GM18508 (cell line): ENCODE data around the gene MET.
A peak's percentile ranks its signal among the peaks of the same experiment; 100 is the strongest.
"Not testable (repeated sequence)": the region's sequence is repeated elsewhere in the genome, so short reads cannot be mapped to it uniquely, and the experiment has no call there.

ENCODE experiments used
- ATAC-seq: cut with Tn5 transposase; IDR thresholded peaks from one replicate; pipeline ENCODE4 v1.9.1; 2021; ENCODE audit warnings: moderate number of reproducible peaks; ENCODE audit not compliant: insufficient read depth, unreplicated experiment

The MET gene

GRCh38 chr7:116671681-116672595 is at the start of gene MET:
MET (plus strand) TSS chr7:116672196; CDS start chr7:116699085, 26,889 bp downstream.
- peak; percentile 83 for ATAC-seq

DNA sequence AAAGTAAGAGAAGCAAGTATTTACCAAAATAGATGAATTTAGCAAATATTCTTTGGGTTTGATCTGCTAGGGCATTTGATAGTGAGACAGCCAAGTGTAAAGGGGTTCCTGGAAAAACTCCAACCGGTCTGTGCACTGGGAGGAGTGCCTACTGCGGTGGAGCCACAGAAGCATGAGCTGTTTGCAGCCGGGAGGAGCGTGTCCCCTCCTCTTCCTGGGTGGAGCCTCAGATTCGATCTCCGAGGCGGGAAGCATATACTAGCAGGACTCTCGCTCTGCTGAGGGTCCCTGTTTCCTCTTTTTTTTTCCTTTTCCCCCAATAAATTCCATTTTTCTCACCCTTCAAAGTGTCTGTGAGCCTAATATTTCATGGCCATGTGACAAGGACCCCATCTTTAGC is 45.1 kb upstream of the MET start:
- no peak for ATAC-seq

GRCh38 chr7:116629051-116629463 is 42.9 kb upstream of the MET start:
- no peak for ATAC-seq

DNA sequence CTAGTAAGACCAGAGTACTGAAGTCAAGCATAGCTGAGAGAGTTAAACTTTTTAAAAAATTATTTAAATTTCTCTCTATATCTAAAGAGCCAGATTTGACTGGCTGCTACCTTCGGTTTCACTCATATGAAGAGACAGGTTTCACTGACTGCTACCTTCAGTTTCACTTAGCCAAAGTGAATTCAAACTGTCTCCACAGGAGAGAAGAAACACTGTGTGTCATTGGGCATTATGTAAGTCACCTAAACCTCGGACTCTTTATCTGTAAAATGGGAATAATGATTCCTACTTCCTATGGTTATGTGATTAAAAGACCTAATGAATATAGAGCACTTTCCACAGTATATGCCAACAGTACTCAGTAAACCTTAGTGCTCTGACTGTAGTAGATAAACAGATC is 41.6 kb upstream of the MET start:
- peak; percentile 84 for ATAC-seq

DNA sequence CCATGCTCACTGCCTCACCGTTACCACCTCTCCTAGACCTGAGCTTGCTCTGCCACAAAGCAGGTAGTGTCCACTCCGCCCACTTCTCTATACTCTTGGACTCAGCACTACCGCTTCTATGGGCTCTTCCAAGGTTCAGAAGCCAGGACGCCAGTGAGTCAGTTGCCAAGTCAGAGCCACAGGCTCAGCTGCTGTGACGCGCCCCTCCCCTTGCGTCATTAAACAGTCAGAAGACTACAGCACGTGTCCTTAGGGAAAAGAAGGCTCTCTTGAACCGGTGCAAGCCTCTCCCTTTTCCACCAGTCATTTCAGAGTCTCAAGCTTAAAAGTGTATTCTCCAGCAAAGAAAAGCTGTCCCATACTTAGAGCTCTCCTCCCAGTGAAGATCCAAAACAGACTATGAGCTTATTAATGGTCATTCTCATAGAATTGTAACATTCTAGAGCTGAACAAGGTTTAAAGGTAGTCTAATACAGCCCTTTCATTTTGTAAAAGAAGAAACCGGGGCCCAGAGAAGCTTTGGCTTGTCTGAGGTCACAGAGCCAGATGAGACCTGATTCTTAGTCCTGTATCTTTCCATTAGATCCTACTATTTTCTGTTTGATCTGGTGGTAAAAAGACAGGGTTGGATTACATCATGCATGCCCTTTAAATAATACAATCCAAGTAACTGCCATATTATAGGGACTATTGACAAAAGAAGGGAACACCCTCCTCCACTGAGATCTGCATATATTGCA is 40.9 kb upstream of the MET start:
- no peak for ATAC-seq

GRCh38 chr7:116631676-116632075 is 40.3 kb upstream of the MET start:
- no peak for ATAC-seq

DNA sequence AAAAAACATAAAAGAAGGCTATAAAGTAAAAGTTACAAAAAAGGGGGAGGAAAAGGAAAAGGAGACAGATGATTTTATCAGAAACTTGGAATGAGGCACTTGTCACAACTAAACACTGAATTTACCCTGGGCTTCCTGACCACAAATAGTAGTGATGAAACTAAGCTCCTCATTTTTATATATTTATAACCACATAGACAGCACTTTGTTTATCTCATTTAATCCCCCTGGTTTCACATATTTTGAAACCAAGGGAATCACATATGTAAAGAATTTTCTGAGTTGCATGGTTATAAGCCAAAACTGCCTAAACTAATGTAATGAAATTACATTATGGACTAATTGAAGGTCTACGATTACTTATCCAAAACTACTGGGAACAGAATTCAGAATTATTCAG is 39.6 kb upstream of the MET start:
- ATAC-seq, result no peak

- ATAC-seq, result peak; percentile 40
Measured at GRCh38 chr7:116633131-116633988, 38.6 kb upstream of the MET start.

GRCh38 chr7:116636997-116637396 is 35.0 kb upstream of the MET start:
- ATAC-seq, result no peak

GRCh38 chr7:116638592-116638991 is 33.4 kb upstream of the MET start:
- not testable (repeated sequence) for ATAC-seq

DNA sequence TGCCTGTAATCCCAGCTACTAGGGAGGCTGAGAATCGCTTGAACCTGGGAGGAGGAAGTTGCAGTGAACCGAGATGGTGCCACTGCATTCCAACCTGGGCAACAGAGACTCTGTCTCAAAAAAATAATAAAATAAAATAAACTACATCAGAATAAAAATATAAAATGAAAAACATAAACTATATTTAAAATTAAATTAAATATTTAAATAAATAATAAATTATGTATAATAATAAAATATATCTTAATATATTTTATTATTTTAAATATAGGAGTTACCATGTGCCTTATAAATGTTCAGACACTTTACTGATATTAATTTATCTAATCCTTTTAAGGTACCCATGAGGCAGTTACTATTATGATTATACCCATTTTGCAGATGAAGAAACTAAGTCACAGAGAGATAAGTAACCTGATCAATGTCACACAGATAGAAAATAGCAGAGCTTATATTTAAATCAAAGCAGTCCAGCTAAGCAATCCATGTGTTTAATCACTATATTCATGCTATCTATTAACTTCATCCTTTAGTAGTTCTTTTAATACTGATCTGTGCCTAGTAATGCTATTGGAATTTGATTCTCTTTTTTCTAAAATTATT is 30.3 kb upstream of the MET start:
- no peak for ATAC-seq

- ATAC-seq, result not testable (repeated sequence)
Measured at GRCh38 chr7:116643148-116643547, 28.8 kb upstream of the MET start.

GRCh38 chr7:116644628-116645027 is 27.4 kb upstream of the MET start:
- ATAC-seq, result no peak

GRCh38 chr7:116647290-116647689 is 24.7 kb upstream of the MET start:
- no peak for ATAC-seq

- ATAC-seq, result no peak
Measured at GRCh38 chr7:116647861-116648260, 24.1 kb upstream of the MET start.

GRCh38 chr7:116650436-116650835 is 21.6 kb upstream of the MET start:
- ATAC-seq, result no peak

DNA sequence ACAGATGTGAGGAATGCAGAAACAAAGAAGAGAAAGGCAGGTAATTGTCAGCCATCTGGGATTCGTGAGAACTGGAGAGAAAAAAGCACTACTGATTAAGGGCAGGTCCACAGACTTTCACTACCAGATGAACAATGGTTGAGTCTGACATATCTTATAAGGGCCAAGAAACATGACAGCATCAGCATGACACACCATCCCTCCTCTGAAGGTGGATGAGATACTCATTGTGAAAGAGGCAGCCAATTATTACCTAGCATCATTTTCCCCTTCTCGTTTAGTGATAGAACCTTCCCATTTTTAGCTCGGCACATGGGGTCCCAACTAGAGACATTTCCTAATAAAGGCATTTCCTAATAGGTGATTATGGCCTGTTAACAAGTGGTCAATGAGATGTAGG is 19.2 kb upstream of the MET start:
- ATAC-seq, result no peak

- no peak for ATAC-seq
Measured at GRCh38 chr7:116653204-116653603, 18.8 kb upstream of the MET start.

DNA sequence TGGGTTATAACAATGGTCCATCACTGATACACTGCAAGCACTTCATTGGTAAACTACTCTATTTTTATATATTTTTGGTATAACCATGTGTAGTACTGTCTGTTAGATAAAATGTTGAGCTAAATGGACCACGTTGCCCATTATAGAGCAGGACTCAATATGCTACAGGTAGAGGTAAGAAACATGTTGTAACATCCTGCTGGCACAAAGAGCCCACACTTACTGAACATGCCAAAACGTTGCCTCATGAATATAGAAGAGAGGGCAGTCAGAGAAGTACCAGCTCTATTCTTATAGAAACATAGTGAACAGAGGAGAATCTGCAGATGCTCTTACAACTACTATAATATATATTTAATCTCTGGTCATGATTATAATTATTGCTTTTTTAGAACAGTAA is 18.4 kb upstream of the MET start:
- no peak for ATAC-seq

GRCh38 chr7:116659248-116659647 is 12.7 kb upstream of the MET start:
- not testable (repeated sequence) for ATAC-seq
